HUDEP-2 (cell line): ENCODE data around the gene DAP.
"Not testable (repeated sequence)": the region's sequence is repeated elsewhere in the genome, so short reads cannot be mapped to it uniquely, and the experiment has no call there.

Experiments
- DNase-seq, 76 experiments: peaks; one replicate each; lab custom pipeline; 2025; ENCODE audit not compliant: unreplicated experiment in 76 of 76; lab: John Stamatoyannopoulos, UW

DAP gene

DNA sequence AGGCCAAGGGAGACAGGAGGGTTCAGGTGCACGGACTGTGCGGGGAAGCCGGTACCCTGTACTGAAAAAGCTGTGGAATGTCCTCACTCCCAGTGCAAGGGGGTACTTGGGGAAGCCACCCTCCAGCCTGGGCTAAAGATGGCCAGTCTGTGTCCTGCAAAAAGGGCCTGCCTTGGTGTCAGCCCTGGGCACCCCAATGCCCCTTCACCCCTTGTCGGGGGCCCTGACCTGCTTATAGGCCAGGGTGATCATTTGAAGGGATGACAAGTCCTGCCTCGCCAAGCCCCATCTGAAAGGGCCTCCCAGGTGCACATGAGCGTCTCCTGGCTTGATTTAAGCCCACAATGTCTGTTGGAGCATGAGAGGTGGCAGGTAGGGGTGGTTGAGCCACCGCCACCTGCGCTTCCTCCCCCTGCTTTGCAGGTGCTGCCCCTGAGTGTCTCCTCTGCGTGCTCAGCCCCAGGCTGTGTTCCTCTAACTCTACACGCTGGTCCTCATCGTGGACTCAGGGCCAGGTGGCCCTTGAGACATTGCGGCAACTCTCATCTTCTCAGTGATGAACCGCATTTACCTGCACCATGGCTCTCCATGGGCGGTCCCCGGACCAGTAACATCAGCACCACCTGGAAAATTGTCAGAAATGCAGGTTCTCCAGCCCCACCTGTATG lies 100.2 kb downstream of the DAP start:
- DNase-seq: no peak

DNA sequence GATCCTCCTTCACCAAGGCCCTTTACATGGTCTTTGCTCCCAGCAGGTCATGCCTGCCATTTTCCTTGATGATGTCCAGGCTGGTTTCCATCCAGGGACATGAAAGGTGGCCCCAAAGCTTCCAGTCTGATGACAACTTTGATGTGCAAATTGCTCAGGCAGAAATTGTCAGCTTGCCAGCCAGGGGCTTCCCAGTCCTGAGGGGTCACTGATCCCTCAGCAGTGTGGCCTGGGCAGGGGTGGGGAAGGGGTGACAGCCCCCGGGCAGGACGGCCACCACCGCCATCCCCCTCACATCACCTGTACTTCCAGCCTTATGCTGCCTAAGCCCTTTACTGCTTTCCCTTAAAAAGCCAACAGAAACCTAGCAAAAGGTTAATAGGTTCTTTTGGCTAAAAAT lies 100.9 kb downstream of the DAP start:
- no peak for DNase-seq

DNA sequence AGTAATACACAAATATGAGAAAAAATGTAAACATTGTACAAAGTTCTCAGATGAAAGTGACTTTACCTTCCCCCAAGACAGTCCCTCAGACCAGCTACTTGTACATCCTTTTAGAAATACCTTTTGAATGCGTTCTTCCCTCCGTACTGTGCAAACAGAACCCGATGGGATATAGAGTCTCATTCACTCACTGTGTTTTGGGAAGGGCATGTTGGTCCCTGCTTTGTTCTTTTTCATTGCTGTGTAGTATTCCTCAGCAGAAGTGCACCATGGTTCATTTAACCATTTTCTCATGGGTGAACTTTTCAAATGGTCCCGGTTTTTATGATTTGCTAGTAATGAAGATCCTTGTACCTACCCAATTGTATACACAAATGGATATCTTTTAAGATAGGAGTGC lies 102.8 kb downstream of the DAP start:
- no peak for DNase-seq

DNA sequence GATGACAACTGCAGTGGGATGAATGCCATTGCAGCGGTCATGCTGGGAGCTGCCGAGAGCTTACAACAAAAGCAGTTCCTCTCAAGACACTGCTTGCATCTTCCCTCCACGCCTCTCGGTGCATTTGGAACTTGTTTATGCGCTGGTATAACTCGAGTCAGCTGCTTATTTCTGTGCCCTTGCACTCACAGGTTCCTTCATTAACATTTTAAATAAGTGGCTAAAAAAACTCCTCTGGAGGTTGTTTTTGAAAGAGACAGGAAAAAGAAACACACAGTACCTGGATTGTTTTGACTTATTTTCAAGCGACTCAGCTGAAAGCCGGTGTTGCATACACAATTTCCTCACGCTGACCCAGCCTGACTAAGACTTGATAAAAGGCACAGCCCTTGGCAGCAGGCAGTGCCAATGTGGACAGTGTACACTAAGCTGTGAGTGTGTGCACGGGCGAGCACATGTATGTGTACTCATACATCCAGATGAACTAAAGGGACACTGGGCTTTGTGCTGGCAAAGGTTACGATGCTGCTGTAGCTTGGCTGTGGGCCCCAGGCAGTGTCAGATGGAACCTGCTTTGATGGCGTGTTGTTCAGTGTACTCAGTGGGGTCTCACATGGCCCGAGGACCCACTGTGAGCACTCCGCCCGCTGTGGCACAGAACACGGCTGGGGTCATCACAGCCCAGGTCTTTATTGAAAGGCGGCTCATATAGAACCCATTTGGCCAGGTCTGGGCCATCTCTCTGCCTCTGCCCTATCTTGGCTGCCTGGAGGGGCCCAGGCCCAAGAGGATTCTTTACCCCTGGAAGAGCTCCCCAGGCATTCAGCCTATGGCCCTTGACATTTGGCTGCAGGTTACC lies 104.8 kb downstream of the DAP start:
- DNase-seq: no peak

DNA sequence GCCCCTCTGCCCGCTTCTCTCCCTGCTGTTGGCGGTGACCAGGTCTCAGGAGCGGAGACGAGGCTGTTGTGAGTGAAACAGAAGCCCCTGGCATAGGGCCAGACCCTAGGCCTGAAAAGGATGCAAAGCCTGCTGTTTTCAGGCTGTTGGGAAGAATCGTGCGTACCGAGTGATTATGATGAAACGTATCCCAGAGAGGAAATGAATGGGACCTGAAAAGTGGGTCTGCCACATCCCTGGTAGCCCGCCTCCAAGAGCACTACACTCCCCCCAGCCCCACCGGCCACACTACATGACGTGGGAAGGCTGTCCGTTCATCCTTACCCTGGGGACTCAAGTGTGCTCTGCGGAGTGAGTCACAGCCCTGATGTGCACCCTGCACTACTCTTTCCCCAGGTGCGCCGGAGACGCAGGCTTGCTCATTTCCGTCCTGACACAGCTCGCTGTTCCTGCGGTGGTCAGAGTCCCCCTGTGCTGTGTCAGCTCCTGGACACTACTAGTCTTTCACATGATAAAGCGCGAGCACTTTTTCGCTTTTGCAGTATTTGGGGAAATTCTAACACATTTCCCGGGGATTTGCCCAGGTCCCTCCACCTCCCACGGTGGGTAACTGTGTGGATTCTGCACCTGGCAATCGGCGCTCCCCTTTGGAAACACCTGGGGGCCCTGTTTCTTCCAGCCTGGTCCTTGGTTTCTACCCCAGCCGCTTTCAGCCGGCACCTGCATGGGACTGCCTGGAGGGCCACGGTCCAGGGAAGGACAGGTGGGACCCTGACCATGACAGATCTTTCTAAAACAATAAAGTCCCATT lies 105.7 kb downstream of the DAP start:
- no peak for DNase-seq

DNA sequence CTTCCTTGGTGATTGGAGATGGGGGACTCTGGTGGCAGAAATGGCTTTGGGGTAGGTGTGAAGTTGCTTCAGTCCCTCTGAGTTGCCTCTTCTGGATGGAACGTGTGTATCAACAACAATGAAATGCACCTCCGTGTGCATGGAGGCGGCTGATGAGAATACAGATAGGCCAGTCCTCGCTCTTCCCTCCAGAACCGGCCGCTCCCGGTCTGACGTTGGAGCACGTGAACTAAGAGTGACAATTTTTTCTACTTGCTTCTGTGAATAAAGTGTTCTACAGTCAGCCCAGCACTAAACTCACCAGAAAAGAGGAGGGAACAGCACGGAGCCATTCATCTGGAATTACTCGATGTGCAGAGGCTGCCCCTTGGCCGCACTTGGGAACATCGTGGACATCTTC lies 106.5 kb downstream of the DAP start:
- DNase-seq: no peak

DNA sequence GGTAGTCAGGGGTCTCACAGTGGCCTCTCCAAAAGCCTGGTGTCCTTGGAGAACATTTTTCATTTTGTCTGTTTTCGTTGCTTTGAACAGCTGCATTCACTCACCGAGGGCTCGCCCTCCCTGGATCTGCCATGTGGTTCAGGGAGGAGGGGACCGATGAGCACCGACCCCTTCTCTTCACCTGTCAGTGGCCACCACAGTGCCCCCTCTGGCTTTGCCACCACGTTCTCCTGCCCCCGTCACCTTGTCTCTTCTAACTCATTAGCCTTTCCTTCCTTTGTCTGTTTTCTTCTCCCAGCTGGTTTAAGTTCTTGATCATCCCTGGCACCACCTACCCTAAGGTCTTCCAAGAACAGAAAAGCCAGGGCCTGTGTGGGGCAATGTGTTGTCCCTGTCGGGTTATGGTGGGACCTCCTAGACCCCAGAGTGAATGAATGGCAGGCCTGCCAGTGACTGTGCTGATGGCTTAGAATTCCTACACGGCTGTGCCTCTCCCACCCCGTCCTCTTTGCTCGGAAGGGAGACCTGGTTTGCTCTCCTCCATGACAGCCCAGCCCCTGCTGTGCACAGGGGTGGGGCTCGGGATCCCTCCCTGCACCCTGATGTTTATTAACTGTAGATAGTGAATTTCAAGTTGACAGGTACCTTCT lies 107.2 kb downstream of the DAP start:
- DNase-seq: no peak

DNA sequence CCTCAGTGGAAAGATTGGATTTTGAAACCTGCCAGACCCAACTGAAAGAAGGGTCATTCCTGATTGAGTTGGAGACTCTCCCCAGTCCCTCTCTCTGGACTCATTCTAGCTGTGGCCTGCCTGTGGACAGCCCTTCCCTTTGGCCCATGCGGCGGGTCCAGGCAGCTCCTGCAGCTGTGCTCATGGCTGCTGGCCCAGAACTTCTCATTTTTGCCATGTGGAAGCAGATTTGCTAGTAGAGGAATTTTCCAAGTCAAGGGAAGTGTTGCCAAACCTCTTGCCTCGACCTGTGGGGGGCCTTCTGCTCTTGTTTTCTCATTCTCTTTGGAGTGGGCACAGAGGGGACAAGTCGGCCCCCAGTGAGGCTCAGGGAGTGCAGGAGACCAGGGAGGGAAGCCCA lies 108.0 kb downstream of the DAP start:
- no peak for DNase-seq

DNA sequence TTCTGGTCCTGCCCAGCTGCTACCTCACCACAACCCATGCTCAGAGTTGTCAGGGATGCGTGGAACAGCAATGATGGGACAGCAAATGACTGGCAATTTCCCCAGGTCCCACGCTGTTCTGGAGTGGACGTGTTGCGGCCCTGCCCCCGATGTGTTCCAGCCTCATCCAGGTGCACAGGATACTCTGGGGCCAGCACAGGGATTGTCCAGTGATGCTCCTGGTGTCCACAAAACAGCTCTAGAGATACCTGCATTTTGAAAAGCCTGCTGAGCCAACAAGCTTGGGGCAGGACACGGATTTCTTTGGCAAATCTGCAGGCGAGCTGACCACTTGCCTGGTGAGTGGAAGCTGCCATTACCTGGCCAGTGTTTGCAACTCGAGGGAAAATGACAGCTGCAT lies 108.4 kb downstream of the DAP start:
- DNase-seq: no peak

DNA sequence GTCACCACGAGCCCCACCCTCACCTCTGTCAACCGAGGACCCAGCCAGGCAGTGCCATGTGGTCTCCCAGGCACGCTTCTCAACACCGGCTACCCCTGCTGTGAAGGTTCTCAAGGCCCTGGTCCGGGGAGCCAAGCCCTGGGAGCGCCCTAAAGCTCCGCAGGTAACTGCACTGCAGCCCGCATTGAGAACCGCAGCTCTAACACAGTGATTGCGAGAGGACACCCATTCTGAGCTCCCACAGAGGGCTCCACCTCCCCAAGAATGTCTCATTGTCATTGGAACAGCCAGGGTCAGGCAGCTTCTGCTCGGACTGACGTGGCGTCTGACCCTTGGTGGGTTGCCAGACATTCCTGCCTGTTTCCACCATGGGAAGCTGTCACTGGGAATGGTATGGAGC lies 108.9 kb downstream of the DAP start:
- no peak for DNase-seq

DNA sequence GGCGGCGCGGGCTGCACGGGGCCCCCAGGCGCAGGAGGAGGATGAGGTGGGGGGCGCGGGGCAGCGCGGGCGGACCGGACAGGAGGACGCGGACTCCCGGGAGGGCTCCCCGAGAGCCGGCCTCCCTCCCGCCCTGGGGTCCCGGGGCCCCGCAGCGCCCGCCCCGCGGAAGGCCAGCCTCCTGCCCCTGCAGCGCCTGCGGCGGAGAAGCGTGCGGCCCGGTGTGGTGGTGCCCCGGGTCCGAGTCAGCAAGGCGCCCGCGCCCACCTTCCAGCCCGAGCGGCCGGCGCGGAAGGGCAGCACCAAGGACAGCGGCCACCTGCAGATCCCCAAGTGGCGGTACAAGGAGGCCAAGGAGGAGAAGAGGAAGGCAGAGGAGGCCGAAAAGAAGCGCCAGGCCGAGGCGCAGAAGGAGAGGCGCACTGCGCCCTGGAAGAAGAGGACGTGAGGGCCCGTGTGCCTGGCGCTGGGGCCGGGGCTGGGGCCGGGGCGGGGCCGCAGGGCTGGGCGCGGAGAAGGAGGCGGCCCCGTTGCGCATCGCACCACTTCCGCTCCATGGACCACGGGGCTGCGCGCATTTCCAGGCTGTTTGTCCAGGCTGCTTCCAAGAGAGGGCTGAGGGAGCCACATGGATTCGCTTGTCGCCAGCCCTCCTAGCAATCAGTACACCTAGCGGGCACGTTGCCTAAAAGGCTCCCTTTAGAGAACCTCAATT lies 111.2 kb downstream of the DAP start:
- DNase-seq: no peak

DNA sequence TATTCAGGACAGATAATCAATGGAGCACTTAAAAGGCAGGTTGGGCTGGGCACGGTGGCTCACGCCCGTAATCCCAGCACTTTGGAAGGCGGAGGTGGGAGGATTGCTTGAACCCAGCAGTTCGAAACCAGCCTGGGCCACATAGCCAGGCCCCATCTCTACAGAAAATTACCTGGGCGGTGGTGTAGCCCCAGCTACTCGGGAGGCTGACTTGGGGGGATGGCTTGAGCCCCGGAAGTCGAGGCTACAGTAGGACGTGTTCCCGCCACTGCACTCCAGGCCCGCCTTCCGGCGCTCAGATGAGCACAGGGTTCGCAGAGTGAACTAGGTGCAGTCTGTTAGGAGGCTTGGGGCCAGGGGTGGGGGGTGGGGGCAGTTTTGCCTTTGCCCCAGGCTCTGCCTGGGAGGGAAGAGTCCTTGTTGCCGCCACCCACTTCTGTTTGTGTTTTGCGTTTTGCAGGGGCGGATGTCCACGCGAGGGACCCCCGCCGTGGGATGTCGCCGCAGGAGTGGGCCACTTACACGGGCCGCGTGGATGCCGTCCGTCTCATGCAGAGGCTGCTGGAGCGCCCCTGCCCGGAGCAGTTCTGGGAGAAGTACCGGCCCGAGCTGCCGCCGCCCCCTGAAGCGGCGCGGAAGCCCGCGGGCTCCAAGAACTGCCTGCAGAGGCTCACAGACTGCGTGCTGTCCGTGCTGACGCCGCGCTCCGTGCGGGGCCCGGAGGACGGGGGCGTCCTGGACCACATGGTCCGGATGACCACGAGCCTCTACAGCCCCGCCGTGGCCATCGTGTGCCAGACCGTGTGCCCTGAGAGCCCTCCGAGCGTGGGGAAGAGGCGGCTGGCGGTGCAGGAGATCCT lies 112.0 kb downstream of the DAP start:
- DNase-seq: no peak

DNA sequence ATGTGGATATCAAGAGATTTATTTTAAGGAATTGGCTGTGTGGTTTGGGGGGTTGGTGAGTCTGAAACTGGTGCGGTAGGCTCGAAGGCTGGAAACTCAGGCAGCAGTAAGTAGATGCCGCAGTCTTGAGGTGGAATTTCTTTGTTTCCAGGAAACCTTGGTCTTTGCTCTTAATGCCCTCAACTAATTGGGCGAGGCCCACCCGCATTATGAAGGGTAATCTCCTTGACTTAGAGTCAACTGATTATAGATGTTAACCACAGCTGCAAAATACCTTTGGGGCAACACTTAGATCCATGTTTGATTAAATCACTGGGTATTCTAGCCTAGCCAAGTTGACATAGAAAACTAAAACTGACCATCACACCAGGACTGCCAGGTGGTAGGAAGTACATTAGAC lies 113.4 kb downstream of the DAP start:
- DNase-seq: no peak

DNA sequence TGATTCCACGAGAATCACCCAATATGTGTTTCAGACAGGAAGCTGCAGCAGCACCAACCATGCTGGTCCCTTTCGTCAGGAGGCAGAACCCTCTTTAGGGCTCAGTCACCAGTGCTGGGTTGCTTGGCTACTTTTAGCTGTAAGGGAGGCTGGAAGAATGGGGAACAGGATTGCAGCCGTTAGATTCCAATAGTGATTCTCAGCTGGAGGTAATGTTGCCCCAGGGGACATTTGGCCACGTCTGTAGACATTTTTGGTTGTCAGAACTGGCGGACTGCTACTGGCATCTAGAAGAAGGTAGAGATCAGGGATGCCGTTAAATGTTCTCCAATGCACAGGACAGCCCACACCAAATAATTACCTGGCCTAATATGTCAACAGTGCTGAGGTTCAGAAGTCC lies 115.4 kb downstream of the DAP start:
- no peak for DNase-seq

DNA sequence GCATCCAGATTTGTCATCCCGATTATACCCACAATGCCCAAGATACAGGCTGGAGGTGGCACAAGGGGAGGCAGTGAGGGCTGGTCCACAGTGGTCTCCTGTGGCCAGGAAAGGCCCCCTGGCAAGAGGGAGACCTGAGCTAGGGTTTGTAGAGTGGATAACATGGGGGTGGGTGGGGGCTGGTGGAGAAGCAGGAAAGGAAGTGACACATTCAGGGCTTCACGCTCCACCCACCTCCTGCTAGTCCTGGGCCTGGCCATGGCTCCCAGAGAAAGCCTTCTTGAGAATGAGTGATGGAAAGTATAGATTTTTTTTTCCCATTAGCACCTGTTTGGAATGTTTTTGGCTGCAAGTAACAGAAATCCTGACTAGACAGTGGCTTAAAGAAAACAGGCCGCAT lies 115.9 kb downstream of the DAP start:
- DNase-seq: no peak

DNA sequence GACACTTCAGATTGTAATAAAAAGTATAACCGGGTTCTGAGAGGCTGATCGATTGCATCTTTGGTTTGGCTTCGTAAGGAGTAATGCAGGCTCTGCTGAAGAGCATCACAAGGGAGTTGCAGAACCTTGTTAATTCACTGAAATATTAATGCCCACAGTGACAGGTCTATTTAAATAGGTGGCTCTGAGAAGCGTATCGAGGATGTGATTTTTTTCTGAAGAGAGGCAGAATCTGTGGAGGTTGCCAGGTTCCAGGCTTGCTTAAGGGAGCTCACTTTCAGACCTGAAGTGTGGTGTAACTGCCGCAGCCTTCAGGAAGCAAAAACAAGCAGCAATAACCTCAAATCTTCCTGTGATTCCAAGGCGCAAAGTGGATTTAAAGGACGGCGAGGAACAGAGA lies 116.8 kb downstream of the DAP start:
- no peak for DNase-seq

DNA sequence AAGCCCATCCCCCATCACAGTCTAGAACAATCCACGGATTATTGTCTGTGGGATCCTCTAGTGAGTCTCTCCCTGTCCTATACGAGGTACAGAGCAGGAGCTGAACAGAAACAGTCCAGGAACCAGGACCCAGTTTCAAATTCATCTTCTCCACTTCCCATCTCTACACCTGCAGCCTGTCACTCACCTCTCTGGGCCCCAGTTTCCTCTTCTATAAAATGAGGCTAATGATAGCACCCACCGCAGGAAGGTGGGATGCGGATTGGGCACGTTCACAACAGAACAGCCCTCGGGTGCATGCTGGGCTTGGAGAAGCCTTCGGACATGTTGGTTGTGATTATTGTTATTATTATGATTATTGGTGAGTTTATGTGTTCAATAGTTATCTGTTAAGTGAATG lies 118.7 kb downstream of the DAP start:
- no peak for DNase-seq

DNA sequence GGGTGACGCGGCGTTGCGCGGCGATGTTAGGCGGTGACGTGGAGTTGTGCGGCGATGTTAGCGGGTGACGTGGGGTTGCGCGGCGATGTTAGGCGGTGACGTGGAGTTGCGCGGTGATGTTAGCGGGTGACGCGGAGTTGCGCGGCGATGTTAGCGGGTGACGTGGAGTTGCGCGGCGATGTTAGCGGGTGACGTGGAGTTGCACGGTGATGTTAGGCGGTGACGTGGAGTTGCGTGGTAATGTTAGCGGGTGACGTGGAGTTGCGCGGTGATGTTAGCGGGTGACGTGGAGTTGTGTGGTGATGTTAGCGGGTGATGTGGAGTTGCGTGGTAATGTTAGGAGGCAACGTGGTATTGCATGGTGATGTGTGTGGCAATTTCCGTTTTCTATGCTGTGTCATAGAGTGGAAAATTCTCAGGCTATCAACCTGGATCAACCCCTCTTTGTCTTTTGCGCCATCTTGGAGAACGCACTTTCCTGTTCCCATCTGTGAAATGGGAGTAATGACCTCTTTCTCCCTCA lies 121.1 kb downstream of the DAP start:
- DNase-seq: no peak

DNA sequence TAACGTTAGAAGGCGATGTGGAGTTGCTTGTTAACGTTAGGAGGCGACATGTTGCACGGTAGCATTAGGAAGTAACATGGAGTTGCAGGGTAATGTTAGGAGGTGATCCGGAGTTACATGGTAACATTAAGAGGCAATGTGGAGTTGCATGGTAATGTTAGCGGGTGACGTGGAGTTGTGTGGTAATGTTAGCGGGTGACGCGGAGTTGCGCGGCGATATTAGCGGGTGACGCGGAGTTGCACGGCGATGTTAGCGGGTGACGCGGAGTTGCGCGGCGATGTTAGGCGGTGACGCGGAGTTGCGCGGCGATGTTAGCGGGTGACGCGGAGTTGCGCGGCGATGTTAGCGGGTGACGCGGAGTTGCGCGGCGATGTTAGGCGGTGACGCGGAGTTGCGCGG lies 122.3 kb downstream of the DAP start:
- not testable (repeated sequence) for DNase-seq
